ENCODE data around the gene MLXIP. TPM values are rescaled to one million over a fixed set of nuclear protein-coding genes. Genes with fewer than 3 reads are reported as not detected.

The MLXIP gene
- total RNA-seq, 1 donor from 2014 or later, result 1.9 TPM

- Mint-ChIP-seq H3K36me3 (no peaks in the 10 kb centered on the region), H3K27ac (peak overlapping the region; percentile 46), H3K27me3 (ENCODE audit: insufficient read depth, low read depth) (peaks cover 4% of the 10 kb centered on the region), H3K4me1 (peaks cover 9% of the 10 kb centered on the region), H3K4me3 (no peak overlapping the region), H3K9me3 (peaks cover 4% of the 10 kb centered on the region)
- TF ChIP-seq, protein P1, sequence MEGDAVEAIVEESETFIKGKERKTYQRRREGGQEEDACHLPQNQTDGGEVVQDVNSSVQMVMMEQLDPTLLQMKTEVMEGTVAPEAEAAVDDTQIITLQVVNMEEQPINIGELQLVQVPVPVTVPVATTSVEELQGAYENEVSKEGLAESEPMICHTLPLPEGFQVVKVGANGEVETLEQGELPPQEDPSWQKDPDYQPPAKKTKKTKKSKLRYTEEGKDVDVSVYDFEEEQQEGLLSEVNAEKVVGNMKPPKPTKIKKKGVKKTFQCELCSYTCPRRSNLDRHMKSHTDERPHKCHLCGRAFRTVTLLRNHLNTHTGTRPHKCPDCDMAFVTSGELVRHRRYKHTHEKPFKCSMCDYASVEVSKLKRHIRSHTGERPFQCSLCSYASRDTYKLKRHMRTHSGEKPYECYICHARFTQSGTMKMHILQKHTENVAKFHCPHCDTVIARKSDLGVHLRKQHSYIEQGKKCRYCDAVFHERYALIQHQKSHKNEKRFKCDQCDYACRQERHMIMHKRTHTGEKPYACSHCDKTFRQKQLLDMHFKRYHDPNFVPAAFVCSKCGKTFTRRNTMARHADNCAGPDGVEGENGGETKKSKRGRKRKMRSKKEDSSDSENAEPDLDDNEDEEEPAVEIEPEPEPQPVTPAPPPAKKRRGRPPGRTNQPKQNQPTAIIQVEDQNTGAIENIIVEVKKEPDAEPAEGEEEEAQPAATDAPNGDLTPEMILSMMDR (IDR thresholded peaks at IDR 0.05), result no peak
- no peak for TF ChIP-seq EZH2 (IDR thresholded peaks at IDR 0.05)
- no peak for TF ChIP-seq EZH2phosphoT487 (IDR thresholded peaks at IDR 0.05)
- H3K27ac ChIP-seq, result no peak overlapping the region
- no peaks in the 10 kb centered on the region for H4K20me1 ChIP-seq (ENCODE audit: low read depth)
- H3K79me2 ChIP-seq (ENCODE audit: low read depth), result no peaks in the 10 kb centered on the region
- no peaks in the 10 kb centered on the region for H3K36me3 ChIP-seq
- H3K9ac ChIP-seq, result no peak overlapping the region
- no peak for DNase-seq (ENCODE audit: low spot score)
- H3K4me2 ChIP-seq, result no peak overlapping the region
- H3K4me3 ChIP-seq, result no peak overlapping the region
- no peaks in the 10 kb centered on the region for H3K27me3 ChIP-seq
- H3K9me3 ChIP-seq (ENCODE audit: low read depth), result no peaks in the 10 kb centered on the region
- H3K4me1 ChIP-seq, result no peaks in the 10 kb centered on the region
- no peaks in the 10 kb centered on the region for H3F3A ChIP-seq (ENCODE audit: low read depth)
- H2AFZ ChIP-seq (replicated peaks), result no peak overlapping the region
These were observed 89.9 kb downstream of the MLXIP start for GRCh38 chr12:122168492-122168891.

- Histone ChIP-seq H3K4me1 (no peaks in the 10 kb centered on the region), H3K4me2 (no peak overlapping the region), H3K79me2 (ENCODE audit: low read depth) (no peaks in the 10 kb centered on the region), H3K27ac (no peak overlapping the region), H3F3A (ENCODE audit: low read depth) (no peaks in the 10 kb centered on the region), H3K9ac (no peak overlapping the region), H2AFZ (replicated peaks) (no peak overlapping the region), H3K4me3 (no peak overlapping the region), H3K9me3 (ENCODE audit: low read depth) (no peaks in the 10 kb centered on the region), H3K36me3 (no peaks in the 10 kb centered on the region), H4K20me1 (ENCODE audit: low read depth) (no peaks in the 10 kb centered on the region), H3K27me3 (no peaks in the 10 kb centered on the region)
- Mint-ChIP-seq H3K27ac (no peak overlapping the region), H3K4me1 (peaks cover 9% of the 10 kb centered on the region), H3K4me3 (no peak overlapping the region), H3K27me3 (ENCODE audit: insufficient read depth, low read depth) (peaks cover 4% of the 10 kb centered on the region), H3K36me3 (no peaks in the 10 kb centered on the region), H3K9me3 (peaks cover 4% of the 10 kb centered on the region)
- TF ChIP-seq, protein P1 (IDR thresholded peaks at IDR 0.05), result no peak
- no peak for TF ChIP-seq EZH2 (IDR thresholded peaks at IDR 0.05)
- TF ChIP-seq EZH2phosphoT487 (IDR thresholded peaks at IDR 0.05), result no peak
- DNase-seq (ENCODE audit: low spot score), result no peak
These were observed 92.8 kb downstream of the MLXIP start for GRCh38 chr12:122171399-122171798.

DNA sequence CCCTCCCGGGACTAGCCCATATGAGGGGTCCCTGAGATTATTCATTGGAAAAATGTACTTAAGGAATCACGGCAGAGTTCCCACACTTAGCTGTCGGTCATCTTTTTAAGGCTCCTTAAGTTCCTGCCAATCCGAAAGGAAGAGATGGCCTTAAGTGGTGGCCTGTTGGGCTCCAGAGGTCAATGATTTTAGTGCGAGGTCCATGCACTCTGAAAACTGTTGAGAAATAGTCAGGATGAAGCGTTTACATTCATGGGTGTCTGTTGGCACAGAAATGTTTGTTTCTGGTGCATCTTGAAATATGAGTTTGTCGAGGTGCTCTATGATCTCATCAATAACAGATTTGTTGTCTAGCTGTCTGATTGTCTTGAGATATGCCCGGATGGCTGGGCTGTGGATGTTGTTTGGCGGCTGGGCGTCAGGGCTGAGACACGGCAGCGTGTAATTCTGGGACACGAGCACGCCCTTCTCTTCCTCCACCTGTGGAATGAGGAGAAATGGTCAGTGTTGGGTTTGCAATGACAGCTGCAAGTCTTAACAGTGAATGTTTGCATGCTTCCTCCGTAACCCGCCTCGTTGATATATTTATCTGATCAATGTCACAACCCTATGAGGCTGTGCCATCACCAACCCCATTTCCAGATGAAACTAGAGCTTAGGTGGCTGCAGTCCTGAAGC is 93.8 kb downstream of the MLXIP start:
- Mint-ChIP-seq H3K27me3 (ENCODE audit: insufficient read depth, low read depth) (peaks cover 4% of the 10 kb centered on the region), H3K4me1 (peaks cover under 1% of the 10 kb centered on the region), H3K27ac (no peak overlapping the region), H3K4me3 (no peak overlapping the region), H3K36me3 (no peaks in the 10 kb centered on the region), H3K9me3 (peaks cover 4% of the 10 kb centered on the region)
- H3K27ac ChIP-seq, result no peak overlapping the region
- H3K27me3 ChIP-seq, result no peaks in the 10 kb centered on the region
- H3K36me3 ChIP-seq, result no peaks in the 10 kb centered on the region
- H3K9ac ChIP-seq, result no peak overlapping the region
- no peaks in the 10 kb centered on the region for H3K79me2 ChIP-seq (ENCODE audit: low read depth)
- H3F3A ChIP-seq (ENCODE audit: low read depth), result no peaks in the 10 kb centered on the region
- no peak overlapping the region for H2AFZ ChIP-seq (replicated peaks)
- no peak for TF ChIP-seq EZH2 (IDR thresholded peaks at IDR 0.05)
- no peak for TF ChIP-seq EZH2phosphoT487 (IDR thresholded peaks at IDR 0.05)
- TF ChIP-seq, protein P1 (IDR thresholded peaks at IDR 0.05), result no peak
- H4K20me1 ChIP-seq (ENCODE audit: low read depth), result no peaks in the 10 kb centered on the region
- no peak overlapping the region for H3K4me3 ChIP-seq
- H3K4me2 ChIP-seq, result no peak overlapping the region
- H3K4me1 ChIP-seq, result no peaks in the 10 kb centered on the region
- no peak for DNase-seq (ENCODE audit: low spot score)
- no peaks in the 10 kb centered on the region for H3K9me3 ChIP-seq (ENCODE audit: low read depth)
